ENCODE results near the gene NBEAL2.

DNA sequence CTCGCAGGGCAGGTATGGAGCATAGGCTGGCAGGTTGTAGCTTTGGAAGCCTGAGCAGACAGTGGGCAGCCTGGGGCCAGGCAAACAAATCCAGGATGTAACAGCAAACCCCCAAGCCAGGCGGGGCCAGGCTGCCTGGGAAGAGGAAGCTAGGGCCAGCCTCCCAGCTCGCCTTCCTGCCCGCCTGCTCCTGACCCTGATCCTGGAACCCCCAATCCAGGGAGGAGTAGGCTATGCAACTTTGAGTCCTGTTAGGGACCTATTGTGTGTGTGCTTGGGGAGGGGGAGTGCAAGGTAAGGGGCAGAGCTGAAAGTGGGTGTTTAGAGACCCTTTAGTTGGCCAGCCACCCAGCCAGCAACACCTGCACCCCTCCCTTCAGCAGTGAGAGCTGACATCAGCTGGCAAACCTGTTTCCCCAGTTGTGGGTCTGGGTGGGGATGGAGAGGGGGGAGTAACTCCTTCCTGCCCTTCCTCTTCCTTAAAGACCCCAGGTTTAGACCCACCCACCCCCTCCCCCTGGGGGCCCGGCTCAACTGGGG is 2.5 kb downstream of the NBEAL2 start:
- TF ChIP-seq FOXK2 (IDR thresholded peaks at IDR 0.05) = no peak
- TF ChIP-seq SP1 (IDR thresholded peaks at IDR 0.05) = no peak
- TF ChIP-seq, protein P1, sequence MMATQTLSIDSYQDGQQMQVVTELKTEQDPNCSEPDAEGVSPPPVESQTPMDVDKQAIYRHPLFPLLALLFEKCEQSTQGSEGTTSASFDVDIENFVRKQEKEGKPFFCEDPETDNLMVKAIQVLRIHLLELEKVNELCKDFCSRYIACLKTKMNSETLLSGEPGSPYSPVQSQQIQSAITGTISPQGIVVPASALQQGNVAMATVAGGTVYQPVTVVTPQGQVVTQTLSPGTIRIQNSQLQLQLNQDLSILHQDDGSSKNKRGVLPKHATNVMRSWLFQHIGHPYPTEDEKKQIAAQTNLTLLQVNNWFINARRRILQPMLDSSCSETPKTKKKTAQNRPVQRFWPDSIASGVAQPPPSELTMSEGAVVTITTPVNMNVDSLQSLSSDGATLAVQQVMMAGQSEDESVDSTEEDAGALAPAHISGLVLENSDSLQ (IDR thresholded peaks at IDR 0.05) = no peak

Data from HEK293T (cell line).